Naive thymus-derived CD4-positive, alpha-beta T cell (primary cell): ENCODE results near the gene UGT1A4. TPM values are rescaled to one million over a fixed set of nuclear protein-coding genes. Genes with fewer than 3 reads are reported as not detected.

ENCODE experiments used
- ATAC-seq: fragments of 150-1000 bp; cut with Tn5 transposase; 2 replicates; pipeline ENCODE4 v1.10.0; 2021; ENCODE audit warnings: mild to moderate bottlenecking, moderate library complexity
- CTCF ChIA-PET: fragments of 350-600 bp; sonication (Branson Sonifier 250); formaldehyde crosslinking; loops from one replicate; lab custom pipeline; 2021; ENCODE audit warnings: antibody characterized with exemption; lab: Charles Lee
- POLR2A ChIA-PET: fragments of 350-600 bp; sonication (Branson Sonifier 250); formaldehyde crosslinking; loops from one replicate; lab custom pipeline; 2021; ENCODE audit warnings: antibody characterized with exemption, inconsistent platforms; lab: Charles Lee
- DNase-seq, 9 donors: peaks; one replicate each; pipeline versions ENCODE4 v3.0.0 to v3.0.0-alpha.2; 2020 to 2022; ENCODE audit warnings: mixed read lengths in 1 of 9
- H3K27ac ChIP-seq: one replicate; pipeline ENCODE4 v1.7.0; 2013; ENCODE audit warnings: mild to moderate bottlenecking, low read depth, low read length, moderate library complexity
- H3K27me3 ChIP-seq, 2 donors: one replicate each; pipeline ENCODE4 v1.7.0; 2013; ENCODE audit warnings: low read length in 2 of 2, mild to moderate bottlenecking in 2 of 2, moderate library complexity in 2 of 2; ENCODE audit not compliant: control insufficient read depth in 2 of 2, insufficient read depth in 2 of 2
- H3K36me3 ChIP-seq, 3 experiments: 1 replicate in 2 of 3; 2 replicates in 1 of 3; pipeline ENCODE4 v1.7.0; 2013; ENCODE audit warnings: low read length in 3 of 3, mild to moderate bottlenecking in 3 of 3, moderate library complexity in 1 of 3; ENCODE audit not compliant: insufficient read depth in 3 of 3, control insufficient read depth in 2 of 3
- H3K4me1 ChIP-seq, 2 donors: one replicate each; pipeline ENCODE4 v1.7.0; 2013; ENCODE audit warnings: low read length in 2 of 2, mild to moderate bottlenecking in 2 of 2, moderate library complexity in 1 of 2; ENCODE audit not compliant: control insufficient read depth in 2 of 2, insufficient read depth in 2 of 2
- H3K4me3 ChIP-seq: 2 replicates; pipeline ENCODE4 v1.7.0; 2013; ENCODE audit warnings: mild to moderate bottlenecking, low read length
- H3K9me3 ChIP-seq, 3 experiments: 1 replicate in 2 of 3; 2 replicates in 1 of 3; pipeline ENCODE4 v1.7.0; 2013; ENCODE audit warnings: low read length in 3 of 3; ENCODE audit not compliant: control insufficient read depth in 2 of 3
- H3K27ac Mint-ChIP-seq, 9 donors: one replicate each; pipeline ENCODE4 v1.8.0; 2020 to 2022; ENCODE audit warnings: mixed read lengths in 9 of 9, mild to moderate bottlenecking in 8 of 9, moderate library complexity in 5 of 9, inconsistent platforms in 2 of 9
- H3K27me3 Mint-ChIP-seq, 5 donors: one replicate each; pipeline ENCODE4 v1.8.0; 2021 to 2022; ENCODE audit warnings: mixed read lengths in 5 of 5, mild to moderate bottlenecking in 1 of 5
- H3K36me3 Mint-ChIP-seq, 5 donors: one replicate each; pipeline ENCODE4 v1.8.0; 2020 to 2022; ENCODE audit warnings: mixed read lengths in 5 of 5, mild to moderate bottlenecking in 3 of 5, inconsistent platforms in 1 of 5
- H3K4me1 Mint-ChIP-seq, 7 donors: one replicate each; pipeline ENCODE4 v1.8.0; 2020 to 2022; ENCODE audit warnings: mixed read lengths in 7 of 7, mild to moderate bottlenecking in 3 of 7, inconsistent platforms in 1 of 7
- H3K4me3 Mint-ChIP-seq, 10 donors: one replicate each; pipeline ENCODE4 v1.8.0; 2020 to 2022; ENCODE audit warnings: mild to moderate bottlenecking in 10 of 10, mixed read lengths in 10 of 10, moderate library complexity in 6 of 10, inconsistent platforms in 2 of 10
- H3K9me3 Mint-ChIP-seq, 11 donors: one replicate each; pipeline ENCODE4 v1.8.0; 2020 to 2022; ENCODE audit warnings: mixed read lengths in 11 of 11, mild to moderate bottlenecking in 4 of 11, inconsistent platforms in 1 of 11, moderate library complexity in 1 of 11
- intact Hi-C, 2 donors: fragments of 100-400 bp; cut with micrococcal nuclease; formaldehyde crosslinking; loops; one replicate each; pipeline ENCODE4 v1.15.1; 2023
- polyA plus RNA-seq, 2 donors: library from polyadenylated mRNA; unstranded; fragments of 300-500 nt; fragmentation: Illumina TruSeq; gene quantifications; one replicate each; pipeline ENCODE4 v1.2.3, GENCODE V29; 2021
- total RNA-seq, 6 experiments: library from RNA in 5 of 6; stranded (reverse) in 5 of 6; gene quantifications; 1 replicate in 5 of 6; 2 replicates in 1 of 6; pipeline ENCODE4 v1.2.3 and lab custom pipeline; 2021 to 2026

Gene UGT1A4
- total and polyA plus RNA-seq, 7 experiments from 2014 or later = not detected

DNA sequence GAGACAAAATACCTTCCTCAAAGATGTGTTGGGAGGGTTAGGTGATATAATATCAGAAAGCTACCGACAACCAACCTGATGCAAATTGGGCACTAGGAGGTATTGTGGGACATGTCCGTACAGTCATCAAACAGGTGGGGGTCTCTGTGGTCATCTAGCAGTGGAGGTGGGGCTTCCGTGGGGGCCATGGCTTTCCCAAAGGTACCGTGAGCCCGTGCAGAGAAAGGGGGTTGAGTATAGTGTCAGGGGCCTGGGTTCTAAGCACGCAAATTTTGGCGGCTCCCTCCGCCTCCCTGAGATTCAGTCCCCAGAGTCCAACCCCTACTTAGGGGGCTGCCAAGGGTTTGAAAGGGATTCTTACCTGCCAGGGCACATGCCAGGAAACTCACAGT lies 103.2 kb downstream of the UGT1A4 start:
- Mint-ChIP-seq H3K9me3 (peaks cover 0 to 4% (median 0%) of the 10 kb centered on the region in 11 donors), H3K4me3 (no peak overlapping the region), H3K27ac (no peak overlapping the region), H3K27me3 (peaks cover 0 to 16% (median 5%) of the 10 kb centered on the region in 5 donors), H3K4me1 (no peaks in the 10 kb centered on the region), H3K36me3 (no peaks in the 10 kb centered on the region)
- H3K27ac ChIP-seq = no peak overlapping the region
- no peaks in the 10 kb centered on the region for H3K9me3 ChIP-seq
- no peaks in the 10 kb centered on the region for H3K4me1 ChIP-seq
- ATAC-seq (no peak), DNase-seq (no peak)
- POLR2A ChIA-PET = no interaction called here
- H3K4me3 ChIP-seq = no peak overlapping the region
- CTCF ChIA-PET = no interaction called here
- H3K27me3 ChIP-seq = no peaks in the 10 kb centered on the region
- intact Hi-C loops = no loop called here
- H3K36me3 ChIP-seq = no peaks in the 10 kb centered on the region

DNA sequence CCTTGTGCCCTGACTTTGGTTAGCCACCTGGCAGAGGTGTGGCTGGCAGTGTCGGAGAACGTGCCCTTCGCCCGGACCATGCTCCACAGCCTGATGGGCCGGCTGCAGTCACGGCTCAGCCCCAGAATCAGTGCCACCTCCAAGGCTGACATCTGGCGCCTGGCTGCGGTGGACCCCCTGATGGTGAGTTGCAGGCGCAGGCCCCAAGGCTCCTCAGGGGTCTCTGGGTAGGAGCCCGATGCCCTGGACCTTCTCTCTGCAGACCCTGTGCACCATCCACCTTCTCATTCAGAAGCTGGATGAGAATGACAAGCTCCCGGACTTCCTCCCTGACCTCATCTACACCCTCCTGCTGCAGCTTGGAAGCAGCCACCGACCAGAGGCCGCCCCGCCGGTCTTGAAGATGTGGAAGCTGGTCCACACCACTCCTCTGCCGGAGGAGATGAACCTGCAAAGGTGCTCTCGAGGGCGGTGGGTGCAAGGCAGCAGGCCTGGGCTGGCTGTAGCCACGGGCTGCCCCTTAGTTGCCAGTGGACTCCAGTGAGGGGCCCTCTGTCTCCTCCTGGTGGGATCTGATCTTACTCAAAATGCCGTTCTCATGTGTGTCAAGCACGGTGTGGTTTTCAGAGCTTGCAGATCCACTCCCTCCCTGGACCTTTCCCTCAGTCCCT lies 103.7 kb downstream of the UGT1A4 start:
- Histone ChIP-seq H3K4me3 (no peak overlapping the region), H3K27me3 (no peaks in the 10 kb centered on the region), H3K4me1 (no peaks in the 10 kb centered on the region), H3K9me3 (no peaks in the 10 kb centered on the region), H3K27ac (no peak overlapping the region), H3K36me3 (no peaks in the 10 kb centered on the region)
- Mint-ChIP-seq H3K27ac (no peak overlapping the region), H3K4me3 (no peak overlapping the region), H3K9me3 (peaks cover 0 to 4% (median 0%) of the 10 kb centered on the region in 11 donors), H3K27me3 (peaks cover 0 to 17% (median 5%) of the 10 kb centered on the region in 5 donors), H3K36me3 (no peaks in the 10 kb centered on the region), H3K4me1 (no peaks in the 10 kb centered on the region)
- CTCF ChIA-PET = no interaction called here
- DNase-seq (no peak), ATAC-seq (no peak)
- intact Hi-C loops = no loop called here
- POLR2A ChIA-PET = no interaction called here

Other genes with a start within 250 kb of the UGT1A4 start
- gene USP40, start 152.0 kb upstream of the UGT1A4 start, total RNA-seq = 10 to 100 TPM; 14.4 to 24.3 (median 20.8) TPM
- 1 to 10 TPM; 3.9 to 8.1 TPM for gene USP40, start 152.0 kb upstream of the UGT1A4 start, polyA plus RNA-seq
- gene UGT1A8, start 101.1 kb upstream of the UGT1A4 start, total RNA-seq = not detected
- not detected for gene UGT1A8, start 101.1 kb upstream of the UGT1A4 start, polyA plus RNA-seq
- gene UGT1A10, start 82.3 kb upstream of the UGT1A4 start, total RNA-seq = not detected
- not detected for gene UGT1A10, start 82.3 kb upstream of the UGT1A4 start, polyA plus RNA-seq
- gene UGT1A9, start 46.8 kb upstream of the UGT1A4 start, total RNA-seq = not detected
- gene UGT1A9, start 46.8 kb upstream of the UGT1A4 start, polyA plus RNA-seq = not detected
- not detected for gene UGT1A7, start 36.8 kb upstream of the UGT1A4 start, total RNA-seq
- gene UGT1A7, start 36.8 kb upstream of the UGT1A4 start, polyA plus RNA-seq = not detected
- not detected for gene UGT1A6, start 25.8 kb upstream of the UGT1A4 start, total RNA-seq
- not detected for gene UGT1A6, start 25.8 kb upstream of the UGT1A4 start, polyA plus RNA-seq
- not detected for gene UGT1A5, start 5.8 kb upstream of the UGT1A4 start, total RNA-seq
- not detected for gene UGT1A5, start 5.8 kb upstream of the UGT1A4 start, polyA plus RNA-seq
- not detected for gene UGT1A3, start 10.3 kb downstream of the UGT1A4 start, total RNA-seq
- gene UGT1A3, start 10.3 kb downstream of the UGT1A4 start, polyA plus RNA-seq = not detected
- not detected for gene UGT1A1, start 41.5 kb downstream of the UGT1A4 start, total RNA-seq
- not detected for gene UGT1A1, start 41.5 kb downstream of the UGT1A4 start, polyA plus RNA-seq
- not detected for gene MROH2A, start 59.6 kb downstream of the UGT1A4 start, total RNA-seq
- not detected for gene MROH2A, start 59.6 kb downstream of the UGT1A4 start, polyA plus RNA-seq
- gene HJURP, start 135.8 kb downstream of the UGT1A4 start, total RNA-seq = 10 to 100 TPM in 1 of 5 experiments, under 1 TPM in 2, not detected in 2; 0.11 to 67.1 (median 0.27) TPM
- under 1 TPM in 1 of 2 donors, not detected in 1; 0.40 TPM for gene HJURP, start 135.8 kb downstream of the UGT1A4 start, polyA plus RNA-seq
- gene TRPM8, start 198.6 kb downstream of the UGT1A4 start, total RNA-seq = not detected
- gene TRPM8, start 198.6 kb downstream of the UGT1A4 start, polyA plus RNA-seq = not detected